GM12801 (cell line): ENCODE data around the gene PPP1R12B.

Source experiments
- CTCF ChIP-seq: IDR thresholded peaks from one replicate; pipeline ENCODE4 v1.5.1; 2011; ENCODE audit warnings: control low read depth; ENCODE audit not compliant: insufficient read length; ENCODE audit errors: extremely low read depth

Gene PPP1R12B

GRCh38 chr1:202433155-202434043, 84.9 kb downstream of the PPP1R12B start:
- TF ChIP-seq CTCF: no peak

GRCh38 chr1:202434059-202434458, 85.6 kb downstream of the PPP1R12B start:
- no peak for TF ChIP-seq CTCF

DNA sequence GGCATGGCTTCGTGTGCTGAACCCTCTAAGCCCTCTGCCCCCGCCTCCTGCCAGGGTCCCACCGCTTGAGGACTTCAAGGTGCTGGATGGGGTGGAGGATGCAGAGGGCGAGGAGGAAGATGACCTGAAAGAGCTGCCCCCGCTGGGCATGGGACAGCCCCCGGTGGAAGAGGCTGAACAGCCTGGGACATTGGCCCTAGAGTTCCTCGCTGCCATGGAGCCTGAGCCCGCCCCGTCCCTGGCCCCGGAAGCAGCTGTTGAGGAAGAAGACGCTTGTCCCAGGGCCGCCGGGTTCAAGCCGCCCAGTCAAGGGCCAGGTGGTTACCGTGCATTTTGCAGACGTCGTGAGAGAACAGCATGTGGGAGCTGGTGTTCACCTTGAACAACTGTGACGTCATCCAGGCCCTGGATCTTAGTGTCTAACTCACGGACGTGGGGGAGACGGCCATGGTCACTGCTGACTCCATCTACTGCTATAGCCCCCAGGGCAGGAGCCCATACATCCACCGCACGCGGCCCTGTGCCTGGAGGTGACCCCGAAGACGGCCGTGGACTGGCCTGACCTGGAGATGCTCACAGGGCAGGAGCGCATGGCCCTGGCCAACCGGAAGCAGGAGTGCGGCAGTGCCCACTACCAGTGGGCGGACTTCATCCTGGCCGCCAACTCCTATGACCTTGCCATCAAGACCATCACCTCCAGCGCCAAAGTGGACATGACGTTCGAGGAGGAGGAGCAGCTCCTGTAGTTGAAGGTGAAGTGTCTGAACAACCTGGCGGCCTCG, 90.1 kb downstream of the PPP1R12B start:
- no peak for TF ChIP-seq CTCF

DNA sequence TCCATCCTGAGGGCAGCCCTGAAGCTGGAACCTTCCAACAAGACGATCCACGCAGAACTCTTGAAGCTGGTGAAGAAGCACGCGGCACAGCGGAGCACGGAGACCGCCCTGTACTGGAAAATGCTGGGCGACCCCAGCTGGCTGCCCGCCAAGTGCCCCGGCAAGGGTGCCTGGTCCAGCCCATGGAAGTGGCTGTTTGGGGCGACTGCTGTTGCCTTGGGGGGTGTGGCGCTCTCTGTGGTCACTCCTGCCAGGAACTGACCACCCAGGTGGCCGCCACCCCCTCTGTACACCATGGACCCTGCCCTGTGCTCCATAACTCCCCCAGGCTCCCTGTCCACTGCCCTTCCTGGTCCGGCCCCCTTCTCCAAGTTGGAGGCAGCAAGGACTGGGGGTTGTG, 90.8 kb downstream of the PPP1R12B start:
- TF ChIP-seq CTCF: no peak

- TF ChIP-seq CTCF: no peak
These were observed 104.0 kb downstream of the PPP1R12B start for GRCh38 chr1:202452508-202452907.

DNA sequence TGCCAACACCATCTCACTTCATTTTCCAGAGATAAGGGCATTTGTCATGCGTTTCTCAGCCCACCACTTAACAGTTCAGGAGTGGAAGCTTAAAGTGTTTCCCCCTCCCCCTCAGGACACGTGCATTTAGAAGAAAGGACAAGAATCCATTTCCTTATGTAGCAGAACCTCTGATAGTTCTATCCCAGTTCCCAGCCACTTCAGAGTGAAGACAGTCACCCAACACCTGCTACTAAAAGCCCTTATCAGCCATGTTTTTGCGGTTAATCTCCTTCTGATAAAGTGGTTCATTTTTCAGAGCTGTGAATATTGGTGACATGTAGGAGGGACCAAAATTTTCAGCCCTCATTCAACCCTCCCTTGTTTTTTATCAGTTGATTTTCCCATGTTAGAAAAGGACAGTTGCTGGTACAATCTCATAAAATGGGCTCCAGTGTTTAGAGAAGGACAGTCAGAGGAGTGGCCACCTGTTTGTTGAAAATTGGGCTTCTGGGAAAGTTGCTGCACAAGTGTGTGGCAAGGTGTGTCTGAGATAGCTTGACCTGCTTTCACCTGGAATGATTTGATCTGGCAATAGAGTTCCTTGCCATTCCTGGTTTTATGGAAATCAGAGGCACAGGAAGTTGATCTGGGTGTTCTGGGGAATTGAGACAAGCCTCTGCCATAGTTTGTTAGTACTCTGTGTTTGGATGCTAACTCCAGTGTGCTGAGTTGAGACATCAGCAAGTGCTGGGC, 114.0 kb downstream of the PPP1R12B start:
- TF ChIP-seq CTCF: no peak

DNA sequence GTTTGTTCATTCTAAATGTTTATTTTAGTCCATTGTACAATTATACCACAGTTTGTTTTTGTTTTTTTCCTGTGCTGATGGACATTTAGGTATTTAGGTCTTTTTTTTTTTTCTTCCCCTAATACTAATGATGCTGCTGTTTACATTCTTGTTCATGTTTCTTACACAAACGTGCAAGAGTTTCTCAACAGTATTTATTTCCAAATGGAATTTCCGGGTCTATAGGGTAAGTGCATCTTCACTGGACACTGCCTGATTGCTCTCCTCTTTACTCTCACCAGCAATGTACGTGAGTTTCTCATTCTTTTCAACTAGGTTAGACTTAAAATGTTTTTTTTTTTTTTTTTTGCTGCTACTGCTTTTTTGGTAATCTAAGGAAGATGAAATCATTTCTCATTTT, 122.7 kb downstream of the PPP1R12B start:
- no peak for TF ChIP-seq CTCF
